Measurements from ENCODE around the gene NBEA. TPM values are rescaled to one million over a fixed set of nuclear protein-coding genes. Genes with fewer than 3 reads are reported as not detected.
A peak's percentile ranks its signal among the peaks of the same experiment; 100 is the strongest.

The NBEA gene
- total and polyA plus RNA-seq, 2 experiments from 2014 or later = 9.1 to 29.1 TPM

DNA sequence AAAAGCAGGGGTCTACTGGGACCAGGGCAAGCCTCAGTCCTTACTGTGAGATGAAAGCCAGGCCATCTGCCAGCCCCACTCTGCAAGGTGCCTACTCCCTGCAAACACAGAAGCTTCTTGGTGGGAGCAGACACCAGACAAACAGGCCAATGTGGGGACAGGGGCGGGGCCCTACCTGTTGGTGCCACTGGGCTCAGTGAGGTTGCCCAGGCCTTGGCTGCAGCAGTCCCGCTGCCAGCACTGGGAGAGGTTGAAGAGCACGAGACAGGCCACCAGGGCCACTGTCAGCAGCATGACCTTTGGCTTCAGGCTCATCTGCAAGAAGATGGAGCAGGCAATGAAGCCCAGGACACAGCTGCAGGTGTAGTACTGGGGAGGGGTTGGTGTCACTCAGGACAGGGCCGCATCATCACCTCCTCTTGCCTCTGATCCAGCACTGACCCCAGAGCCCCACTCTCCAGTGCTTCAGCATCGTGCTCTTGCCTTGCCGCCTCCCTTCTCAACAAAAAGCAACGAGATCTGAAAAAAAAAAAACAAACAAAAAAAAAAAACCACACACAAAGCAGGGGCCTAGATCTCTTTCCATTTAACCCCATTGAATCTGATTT lies 72.6 kb downstream of the NBEA start:
- no peaks in the 10 kb centered on the region for H3K36me3 ChIP-seq (ENCODE audit: insufficient read depth)
- peak; percentile 11 for DNase-seq (ENCODE audit: low spot score)
- Mint-ChIP-seq H3K9me3 (no peaks in the 10 kb centered on the region), H3K4me1 (peaks cover 37% of the 10 kb centered on the region), H3K27ac (no peak overlapping the region), H3K4me3 (no peak overlapping the region), H3K36me3 (ENCODE audit: low read depth) (peaks cover 5% of the 10 kb centered on the region; the same call in 1 of the 3 replicates), H3K27me3 (ENCODE audit: insufficient read depth, low read depth, poor library complexity) (no peaks in the 10 kb centered on the region)
- no peaks in the 10 kb centered on the region for H3K27me3 ChIP-seq (ENCODE audit: insufficient read depth)
- TF ChIP-seq, protein P1, sequence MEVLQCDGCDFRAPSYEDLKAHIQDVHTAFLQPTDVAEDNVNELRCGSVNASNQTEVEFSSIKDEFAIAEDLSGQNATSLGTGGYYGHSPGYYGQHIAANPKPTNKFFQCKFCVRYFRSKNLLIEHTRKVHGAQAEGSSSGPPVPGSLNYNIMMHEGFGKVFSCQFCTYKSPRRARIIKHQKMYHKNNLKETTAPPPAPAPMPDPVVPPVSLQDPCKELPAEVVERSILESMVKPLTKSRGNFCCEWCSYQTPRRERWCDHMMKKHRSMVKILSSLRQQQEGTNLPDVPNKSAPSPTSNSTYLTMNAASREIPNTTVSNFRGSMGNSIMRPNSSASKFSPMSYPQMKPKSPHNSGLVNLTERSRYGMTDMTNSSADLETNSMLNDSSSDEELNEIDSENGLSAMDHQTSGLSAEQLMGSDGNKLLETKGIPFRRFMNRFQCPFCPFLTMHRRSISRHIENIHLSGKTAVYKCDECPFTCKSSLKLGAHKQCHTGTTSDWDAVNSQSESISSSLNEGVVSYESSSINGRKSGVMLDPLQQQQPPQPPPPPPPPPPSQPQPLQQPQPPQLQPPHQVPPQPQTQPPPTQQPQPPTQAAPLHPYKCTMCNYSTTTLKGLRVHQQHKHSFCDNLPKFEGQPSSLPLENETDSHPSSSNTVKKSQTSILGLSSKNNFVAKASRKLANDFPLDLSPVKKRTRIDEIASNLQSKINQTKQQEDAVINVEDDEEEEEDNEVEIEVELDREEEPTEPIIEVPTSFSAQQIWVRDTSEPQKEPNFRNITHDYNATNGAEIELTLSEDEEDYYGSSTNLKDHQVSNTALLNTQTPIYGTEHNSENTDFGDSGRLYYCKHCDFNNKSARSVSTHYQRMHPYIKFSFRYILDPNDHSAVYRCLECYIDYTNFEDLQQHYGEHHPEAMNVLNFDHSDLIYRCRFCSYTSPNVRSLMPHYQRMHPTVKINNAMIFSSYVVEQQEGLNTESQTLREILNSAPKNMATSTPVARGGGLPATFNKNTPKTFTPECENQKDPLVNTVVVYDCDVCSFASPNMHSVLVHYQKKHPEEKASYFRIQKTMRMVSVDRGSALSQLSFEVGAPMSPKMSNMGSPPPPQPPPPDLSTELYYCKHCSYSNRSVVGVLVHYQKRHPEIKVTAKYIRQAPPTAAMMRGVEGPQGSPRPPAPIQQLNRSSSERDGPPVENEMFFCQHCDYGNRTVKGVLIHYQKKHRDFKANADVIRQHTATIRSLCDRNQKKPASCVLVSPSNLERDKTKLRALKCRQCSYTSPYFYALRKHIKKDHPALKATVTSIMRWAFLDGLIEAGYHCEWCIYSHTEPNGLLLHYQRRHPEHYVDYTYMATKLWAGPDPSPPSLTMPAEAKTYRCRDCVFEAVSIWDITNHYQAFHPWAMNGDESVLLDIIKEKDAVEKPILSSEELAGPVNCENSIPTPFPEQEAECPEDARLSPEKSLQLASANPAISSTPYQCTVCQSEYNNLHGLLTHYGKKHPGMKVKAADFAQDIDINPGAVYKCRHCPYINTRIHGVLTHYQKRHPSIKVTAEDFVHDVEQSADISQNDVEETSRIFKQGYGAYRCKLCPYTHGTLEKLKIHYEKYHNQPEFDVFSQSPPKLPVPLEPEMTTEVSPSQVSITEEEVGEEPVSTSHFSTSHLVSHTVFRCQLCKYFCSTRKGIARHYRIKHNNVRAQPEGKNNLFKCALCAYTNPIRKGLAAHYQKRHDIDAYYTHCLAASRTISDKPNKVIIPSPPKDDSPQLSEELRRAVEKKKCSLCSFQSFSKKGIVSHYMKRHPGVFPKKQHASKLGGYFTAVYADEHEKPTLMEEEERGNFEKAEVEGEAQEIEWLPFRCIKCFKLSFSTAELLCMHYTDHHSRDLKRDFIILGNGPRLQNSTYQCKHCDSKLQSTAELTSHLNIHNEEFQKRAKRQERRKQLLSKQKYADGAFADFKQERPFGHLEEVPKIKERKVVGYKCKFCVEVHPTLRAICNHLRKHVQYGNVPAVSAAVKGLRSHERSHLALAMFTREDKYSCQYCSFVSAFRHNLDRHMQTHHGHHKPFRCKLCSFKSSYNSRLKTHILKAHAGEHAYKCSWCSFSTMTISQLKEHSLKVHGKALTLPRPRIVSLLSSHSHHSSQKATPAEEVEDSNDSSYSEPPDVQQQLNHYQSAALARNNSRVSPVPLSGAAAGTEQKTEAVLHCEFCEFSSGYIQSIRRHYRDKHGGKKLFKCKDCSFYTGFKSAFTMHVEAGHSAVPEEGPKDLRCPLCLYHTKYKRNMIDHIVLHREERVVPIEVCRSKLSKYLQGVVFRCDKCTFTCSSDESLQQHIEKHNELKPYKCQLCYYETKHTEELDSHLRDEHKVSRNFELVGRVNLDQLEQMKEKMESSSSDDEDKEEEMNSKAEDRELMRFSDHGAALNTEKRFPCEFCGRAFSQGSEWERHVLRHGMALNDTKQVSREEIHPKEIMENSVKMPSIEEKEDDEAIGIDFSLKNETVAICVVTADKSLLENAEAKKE (CRISPR knock-in tag; IDR thresholded peaks at IDR 0.05) = no peak
- no peak for TF ChIP-seq NANOG (IDR thresholded peaks at IDR 0.05; ENCODE audit: borderline replicate concordance)
- no peak for TF ChIP-seq POLR2AphosphoS5 (IDR thresholded peaks at IDR 0.05; ENCODE audit: low read depth)
- H3K27ac ChIP-seq (ENCODE audit: low read depth) = no peak overlapping the region
- H3F3A ChIP-seq (replicated peaks; ENCODE audit: low read depth) = no peaks in the 10 kb centered on the region
- no peaks in the 10 kb centered on the region for H3K9me2 ChIP-seq (ENCODE audit: insufficient read depth)
- H3K4me1 ChIP-seq (ENCODE audit: insufficient read depth) = peaks cover 8% of the 10 kb centered on the region; the same call in 1 of the 2 replicates
- peak; percentile 87 for ATAC-seq
- peaks cover 14% of the 10 kb centered on the region; the same call in 1 of the 2 replicates for H4K20me1 ChIP-seq (replicated peaks; ENCODE audit: insufficient read depth)
- H3K4me2 ChIP-seq = no peak overlapping the region
- peaks cover 77% of the 10 kb centered on the region for H3K79me2 ChIP-seq (replicated peaks; ENCODE audit: insufficient read depth)
- H3K4me3 ChIP-seq = no peak overlapping the region
- H2AFZ ChIP-seq = no peak overlapping the region

DNA sequence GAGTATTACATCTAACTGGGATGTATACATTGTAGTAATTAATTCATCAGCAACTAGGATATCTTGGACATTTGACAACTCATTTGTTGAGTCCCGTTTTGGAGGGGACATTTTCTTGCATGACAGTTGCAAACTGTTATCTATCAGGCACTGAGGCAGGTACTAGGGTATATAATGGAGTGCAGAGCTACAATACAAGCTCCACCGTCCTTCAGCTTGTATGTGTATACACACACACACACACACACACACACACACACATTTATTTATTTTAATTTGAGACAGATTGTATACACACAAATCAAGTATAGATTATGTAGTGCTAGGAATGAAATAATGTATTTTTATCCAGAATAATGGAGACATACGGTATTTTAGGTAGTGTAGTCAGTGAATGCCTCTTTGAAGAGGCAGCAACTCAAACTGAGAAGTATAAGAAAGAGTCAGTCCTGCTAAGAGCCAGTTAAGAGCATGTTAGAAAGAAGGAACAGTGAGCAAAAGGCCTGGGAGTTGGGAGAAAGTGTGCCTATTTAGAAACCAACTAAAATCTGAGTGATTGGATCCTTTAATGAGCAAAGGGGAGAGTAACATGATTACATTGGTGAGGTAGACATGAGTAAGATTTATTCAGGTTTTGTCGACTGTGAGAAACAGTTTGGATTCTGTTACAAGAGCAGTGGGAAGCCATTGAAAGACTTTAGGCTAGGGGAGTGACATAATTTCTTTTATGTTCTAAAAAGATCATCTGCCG lies 74.5 kb downstream of the NBEA start:
- peaks cover 8% of the 10 kb centered on the region; the same call in 1 of the 2 replicates for H3K4me1 ChIP-seq (ENCODE audit: insufficient read depth)
- H3K27ac Mint-ChIP-seq = peak overlapping the region; percentile 90
- no peaks in the 10 kb centered on the region for H3K36me3 ChIP-seq (ENCODE audit: insufficient read depth)
- H3K4me3 ChIP-seq = no peak overlapping the region
- no peaks in the 10 kb centered on the region for H3K9me3 Mint-ChIP-seq
- DNase-seq (ENCODE audit: low spot score) (no peak), ATAC-seq (peak; percentile 49)
- H4K20me1 ChIP-seq (replicated peaks; ENCODE audit: insufficient read depth) = peaks cover 14% of the 10 kb centered on the region; the same call in 1 of the 2 replicates
- H2AFZ ChIP-seq = no peak overlapping the region
- no peaks in the 10 kb centered on the region for H3K9me2 ChIP-seq (ENCODE audit: insufficient read depth)
- no peaks in the 10 kb centered on the region for H3K27me3 ChIP-seq (ENCODE audit: insufficient read depth)
- H3F3A ChIP-seq (replicated peaks; ENCODE audit: low read depth) = no peaks in the 10 kb centered on the region
- no peaks in the 10 kb centered on the region for H3K27me3 Mint-ChIP-seq (ENCODE audit: insufficient read depth, low read depth, poor library complexity)
- peaks cover 33% of the 10 kb centered on the region for H3K4me1 Mint-ChIP-seq
- H3K79me2 ChIP-seq (replicated peaks; ENCODE audit: insufficient read depth) = peaks cover 80% of the 10 kb centered on the region
- H3K4me2 ChIP-seq = no peak overlapping the region
- H3K4me3 Mint-ChIP-seq = no peak overlapping the region
- peak overlapping the region; percentile 68; the same call in 1 of the 2 replicates for H3K27ac ChIP-seq (ENCODE audit: low read depth)
- H3K36me3 Mint-ChIP-seq (ENCODE audit: low read depth) = peaks cover 4% of the 10 kb centered on the region; the same call in 2 of the 3 replicates
- TF ChIP-seq, protein P2, sequence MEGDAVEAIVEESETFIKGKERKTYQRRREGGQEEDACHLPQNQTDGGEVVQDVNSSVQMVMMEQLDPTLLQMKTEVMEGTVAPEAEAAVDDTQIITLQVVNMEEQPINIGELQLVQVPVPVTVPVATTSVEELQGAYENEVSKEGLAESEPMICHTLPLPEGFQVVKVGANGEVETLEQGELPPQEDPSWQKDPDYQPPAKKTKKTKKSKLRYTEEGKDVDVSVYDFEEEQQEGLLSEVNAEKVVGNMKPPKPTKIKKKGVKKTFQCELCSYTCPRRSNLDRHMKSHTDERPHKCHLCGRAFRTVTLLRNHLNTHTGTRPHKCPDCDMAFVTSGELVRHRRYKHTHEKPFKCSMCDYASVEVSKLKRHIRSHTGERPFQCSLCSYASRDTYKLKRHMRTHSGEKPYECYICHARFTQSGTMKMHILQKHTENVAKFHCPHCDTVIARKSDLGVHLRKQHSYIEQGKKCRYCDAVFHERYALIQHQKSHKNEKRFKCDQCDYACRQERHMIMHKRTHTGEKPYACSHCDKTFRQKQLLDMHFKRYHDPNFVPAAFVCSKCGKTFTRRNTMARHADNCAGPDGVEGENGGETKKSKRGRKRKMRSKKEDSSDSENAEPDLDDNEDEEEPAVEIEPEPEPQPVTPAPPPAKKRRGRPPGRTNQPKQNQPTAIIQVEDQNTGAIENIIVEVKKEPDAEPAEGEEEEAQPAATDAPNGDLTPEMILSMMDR (conservative IDR thresholded peaks at IDR 0.05; ENCODE audit: low read depth in 2 of 2) = no peak
- TF ChIP-seq EZH2 (IDR thresholded peaks at IDR 0.05; ENCODE audit: low read depth, unreplicated experiment) = no peak

All from GM23338 (cell line).